NAMALWA (cell line): ENCODE measurements around the gene QSOX2.

ENCODE experiments used
- DNase-seq: peaks from one replicate; pipeline ENCODE4 v3.0.0-alpha.2; 2015; ENCODE audit warnings: low spot score

Gene QSOX2

DNA sequence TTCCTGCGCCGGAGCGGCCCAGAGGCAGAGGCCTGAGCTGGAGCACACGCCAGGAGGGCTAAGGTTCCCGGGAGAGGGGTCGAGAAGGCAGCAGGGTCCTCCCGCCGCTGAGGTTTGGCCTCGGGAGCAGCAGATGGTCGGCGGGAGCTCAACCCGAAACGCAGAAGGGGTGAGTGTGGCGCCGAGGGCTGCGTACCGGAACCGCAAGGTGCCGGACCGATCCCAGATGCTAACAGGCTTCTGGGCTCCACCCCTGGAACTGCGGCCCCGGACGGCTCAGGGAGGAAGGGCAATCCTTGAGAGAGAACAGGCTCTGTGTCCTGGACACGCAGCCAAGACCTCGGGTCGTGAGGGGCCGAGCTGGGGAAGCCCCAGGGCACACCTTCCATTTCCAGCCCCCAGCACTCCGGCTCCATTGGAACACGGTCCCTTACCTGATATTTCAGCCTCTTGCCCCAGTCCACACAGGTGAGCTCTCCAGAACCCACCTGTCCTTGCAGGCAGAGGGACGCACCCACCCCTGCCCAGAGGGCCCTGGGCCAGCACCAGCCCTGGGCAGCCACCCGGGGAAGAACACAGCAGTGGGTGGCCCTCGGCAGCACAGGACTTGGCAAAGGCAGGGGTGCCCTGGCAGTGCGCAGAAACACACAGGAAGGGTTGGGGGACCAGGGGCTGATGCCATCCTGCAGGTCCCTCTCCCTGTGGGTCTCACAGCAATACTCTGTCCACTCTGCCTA lies 42.0 kb downstream of the QSOX2 start:
- DNase-seq = no peak

DNA sequence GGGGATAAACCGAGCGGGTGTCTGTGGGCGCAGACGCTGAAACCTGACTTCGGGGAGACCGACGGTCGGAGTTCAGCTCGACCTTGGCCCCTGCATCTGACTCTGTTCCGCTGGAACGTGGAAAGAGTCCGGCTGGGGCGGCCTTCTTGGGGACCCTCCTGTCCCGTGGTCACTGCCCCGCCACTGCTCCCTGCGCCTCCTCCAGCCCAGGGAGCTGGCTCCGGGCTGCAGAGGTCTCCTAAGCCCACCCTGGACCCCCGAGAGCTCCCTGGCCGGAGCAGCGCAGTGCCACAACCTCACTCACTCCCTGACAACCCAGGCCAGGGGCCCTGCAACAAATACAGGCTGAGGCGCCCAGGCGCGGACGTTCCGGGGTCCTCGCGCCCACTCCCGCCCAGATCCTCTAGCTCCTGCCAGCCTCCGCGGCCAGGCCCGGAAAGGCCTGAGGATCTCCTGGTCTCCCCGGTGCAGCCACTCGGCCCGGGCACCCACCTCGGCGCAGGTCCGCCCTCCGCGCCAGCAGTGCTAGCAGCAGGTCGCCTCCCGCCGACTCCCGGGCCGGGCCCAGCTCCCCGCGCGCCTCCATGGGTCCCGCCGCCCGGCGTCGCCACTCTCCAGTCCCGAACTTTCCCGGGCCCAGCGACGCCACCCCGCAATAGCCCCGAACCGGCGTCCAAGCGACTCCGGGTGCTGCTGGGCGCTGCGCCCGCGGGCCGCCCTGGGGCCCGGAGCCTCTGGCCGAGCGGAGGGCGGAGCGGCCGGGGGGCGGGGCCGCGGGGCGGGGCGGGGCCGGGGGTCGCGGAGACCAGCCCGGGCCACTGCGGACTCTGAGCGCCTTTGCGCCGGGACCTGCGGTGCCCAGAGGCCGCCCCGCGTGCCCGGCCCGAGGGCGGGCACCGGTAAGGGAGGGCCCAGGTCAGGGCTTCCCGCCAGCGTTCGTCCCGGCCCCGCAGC lies 42.9 kb downstream of the QSOX2 start:
- no peak for DNase-seq

DNA sequence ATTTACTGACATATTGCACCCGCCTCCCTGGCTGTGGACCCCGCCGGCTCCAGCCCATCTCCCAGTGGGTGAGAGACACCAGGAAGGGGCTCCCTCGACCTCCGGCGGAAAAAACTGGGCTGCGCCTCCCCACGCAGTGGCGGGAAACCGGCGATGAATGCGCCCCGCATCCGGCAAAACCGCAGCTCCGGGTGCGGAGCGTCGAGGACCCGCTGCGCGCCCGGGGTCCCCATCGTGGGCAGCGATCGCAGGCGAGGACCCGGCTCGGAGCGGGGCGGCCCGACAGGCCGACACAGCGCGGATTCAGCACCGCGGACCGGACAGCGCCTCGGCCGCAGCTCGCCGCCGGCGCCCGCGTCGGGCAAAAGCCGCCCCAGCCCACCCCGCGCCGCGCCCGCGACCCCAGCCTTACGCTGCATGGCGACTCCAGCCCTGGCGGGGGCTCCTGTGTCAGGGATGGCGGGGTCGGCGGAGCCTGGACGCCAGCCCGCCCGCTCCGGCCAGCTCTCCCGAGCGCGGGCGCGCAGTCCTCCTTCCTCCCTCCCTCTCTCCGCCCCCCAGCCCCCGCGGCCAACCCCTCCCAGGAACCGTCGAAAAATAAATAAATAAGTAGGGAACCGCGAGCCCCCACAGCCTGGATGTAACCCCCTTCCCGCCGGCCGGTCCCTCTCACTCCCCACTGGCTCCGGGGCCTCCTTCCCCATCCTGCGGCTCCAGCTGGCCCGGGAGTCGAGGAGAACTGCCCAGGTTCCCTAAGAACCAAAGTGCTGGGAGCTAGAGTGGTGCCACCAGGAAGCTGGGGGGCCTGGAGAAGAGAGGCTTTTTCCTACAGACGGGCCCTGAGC lies 43.8 kb downstream of the QSOX2 start:
- no peak for DNase-seq

DNA sequence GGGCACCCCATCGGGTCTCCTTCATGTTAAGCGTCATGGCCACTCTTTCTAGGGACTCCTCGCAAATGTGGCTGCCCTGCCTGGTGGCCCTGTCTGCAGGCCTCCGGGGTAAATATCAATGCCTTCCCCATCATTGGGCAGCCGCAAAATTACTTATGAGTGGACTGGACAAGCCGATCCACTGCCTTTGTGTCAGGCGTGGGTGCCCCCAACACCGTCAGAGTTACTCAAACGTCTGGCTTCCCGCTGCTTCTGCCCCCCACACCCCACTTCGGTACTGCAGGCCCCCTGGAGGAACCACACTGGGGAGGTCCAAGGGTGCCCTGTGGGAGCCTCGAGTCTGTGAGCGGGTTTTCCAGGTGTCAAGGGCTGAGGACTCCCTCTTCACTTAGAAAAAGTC lies 44.4 kb downstream of the QSOX2 start:
- DNase-seq = no peak

DNA sequence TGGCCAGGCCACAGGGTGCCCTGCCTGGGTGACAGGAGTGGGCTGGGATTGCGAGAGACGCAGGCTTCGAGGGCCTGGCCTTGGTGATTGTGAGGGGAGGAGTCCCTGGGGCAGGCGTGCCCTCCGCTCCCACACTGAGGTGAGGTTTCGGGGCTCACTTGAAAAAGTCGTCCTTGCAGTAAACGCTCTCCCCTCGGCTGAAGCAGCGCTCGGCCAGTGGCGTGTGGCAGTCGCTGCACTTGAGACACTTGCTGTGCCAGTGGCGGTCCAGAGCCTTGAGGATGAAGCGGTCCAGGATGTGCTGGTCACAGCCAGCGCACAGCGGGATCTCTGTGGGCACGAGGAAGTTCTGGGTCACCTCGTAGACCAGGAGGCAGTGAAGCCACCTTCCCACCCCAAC lies 45.2 kb downstream of the QSOX2 start:
- no peak for DNase-seq

DNA sequence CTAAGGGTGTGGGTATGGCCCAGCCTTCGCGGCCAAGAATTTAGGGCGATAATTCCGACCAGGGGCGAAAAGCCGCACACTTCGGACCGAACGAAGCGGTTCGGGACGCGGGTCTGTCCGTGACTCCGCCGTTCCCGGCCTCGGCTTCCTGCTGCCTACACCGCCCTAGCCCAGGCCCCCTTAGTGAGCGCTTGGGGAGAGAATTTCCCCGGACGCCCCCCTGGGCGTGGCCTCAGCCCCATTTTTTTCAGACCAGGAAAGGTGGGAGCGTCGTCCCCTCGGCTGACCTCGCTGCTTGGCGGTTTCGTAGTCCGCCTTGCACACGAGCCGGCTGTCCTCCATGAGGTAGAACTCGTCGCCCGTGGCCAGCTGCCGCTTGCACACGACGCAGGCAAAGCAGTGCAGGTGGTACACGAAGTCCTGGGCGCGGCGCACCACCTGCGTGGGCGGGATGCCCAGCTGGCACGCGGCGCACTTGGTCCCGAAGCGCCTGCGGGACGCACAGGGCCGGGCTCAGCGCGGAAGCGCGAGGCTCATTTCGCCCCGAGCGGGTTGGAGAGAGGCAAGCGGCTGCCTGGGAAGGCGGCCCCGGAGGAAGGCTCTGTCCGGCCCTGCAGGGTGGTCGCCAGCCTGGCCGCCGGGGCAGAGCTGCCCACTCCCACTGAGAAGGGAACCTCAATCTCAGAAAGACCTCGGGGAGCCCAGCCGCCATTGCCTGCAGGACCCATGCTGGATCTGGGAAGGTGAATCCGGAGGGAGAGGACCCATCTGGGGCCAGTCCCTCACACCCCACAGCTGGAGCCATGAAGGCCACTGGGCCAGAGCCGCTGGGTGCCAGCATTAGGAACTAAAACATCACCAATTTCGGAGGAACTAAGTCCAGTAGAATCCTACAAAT lies 46.0 kb downstream of the QSOX2 start:
- no peak for DNase-seq

DNA sequence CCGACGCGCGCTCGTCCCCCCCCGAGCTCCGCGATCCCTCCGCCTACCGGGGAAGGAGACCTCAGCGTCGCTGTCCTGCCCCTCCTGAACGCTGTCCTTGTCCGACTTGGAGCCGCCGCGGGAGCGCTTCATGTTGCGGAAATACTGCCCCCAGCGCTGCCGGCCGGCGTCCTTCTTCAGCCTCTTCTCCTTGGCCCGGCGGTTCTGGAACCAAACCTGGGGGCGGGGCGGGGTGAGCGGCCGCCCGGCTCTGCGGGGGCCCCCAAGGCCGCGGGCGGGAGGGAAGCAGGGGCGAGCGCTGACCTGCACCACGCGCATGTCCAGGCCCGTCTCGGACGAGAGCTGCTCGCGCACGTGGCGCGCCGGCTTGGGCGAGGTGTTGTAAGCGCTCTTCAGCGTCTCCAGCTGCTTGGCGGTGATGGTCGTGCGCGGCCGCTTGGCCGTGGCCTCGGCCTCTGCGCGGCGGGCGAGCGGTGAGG lies 47.0 kb downstream of the QSOX2 start:
- DNase-seq = no peak

DNA sequence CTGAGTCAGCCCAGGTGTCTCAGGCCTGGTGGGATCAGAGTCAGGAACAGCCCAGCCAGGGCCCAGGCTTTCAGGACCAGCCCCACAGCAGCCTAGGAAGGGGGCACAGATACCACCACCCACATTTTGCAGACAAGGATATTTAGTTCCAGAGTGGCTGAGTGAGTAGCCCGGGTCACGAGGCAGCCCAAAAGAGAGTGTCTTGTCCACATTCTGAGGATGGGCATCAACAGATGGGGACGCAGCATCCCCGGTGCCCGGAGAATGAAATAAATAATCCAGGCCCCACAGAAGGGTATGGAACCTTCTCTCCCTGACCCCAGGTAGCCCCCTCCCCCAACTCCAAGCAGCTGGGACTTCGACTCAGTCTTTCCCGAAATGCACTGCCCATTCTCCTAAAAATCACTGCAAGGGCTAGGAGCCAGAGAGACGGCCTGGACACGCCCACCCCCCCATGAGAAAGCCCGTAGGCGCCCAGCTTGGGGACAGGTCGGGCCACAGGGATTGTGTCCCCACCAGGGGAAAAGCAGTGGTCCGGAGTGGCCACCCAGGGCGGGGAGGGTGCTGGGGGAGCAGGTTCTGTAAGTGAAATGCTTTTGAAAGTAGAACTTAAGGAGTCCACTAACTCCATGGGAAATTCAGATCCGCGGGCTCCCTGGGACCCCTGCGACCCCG lies 47.5 kb downstream of the QSOX2 start:
- DNase-seq = no peak

DNA sequence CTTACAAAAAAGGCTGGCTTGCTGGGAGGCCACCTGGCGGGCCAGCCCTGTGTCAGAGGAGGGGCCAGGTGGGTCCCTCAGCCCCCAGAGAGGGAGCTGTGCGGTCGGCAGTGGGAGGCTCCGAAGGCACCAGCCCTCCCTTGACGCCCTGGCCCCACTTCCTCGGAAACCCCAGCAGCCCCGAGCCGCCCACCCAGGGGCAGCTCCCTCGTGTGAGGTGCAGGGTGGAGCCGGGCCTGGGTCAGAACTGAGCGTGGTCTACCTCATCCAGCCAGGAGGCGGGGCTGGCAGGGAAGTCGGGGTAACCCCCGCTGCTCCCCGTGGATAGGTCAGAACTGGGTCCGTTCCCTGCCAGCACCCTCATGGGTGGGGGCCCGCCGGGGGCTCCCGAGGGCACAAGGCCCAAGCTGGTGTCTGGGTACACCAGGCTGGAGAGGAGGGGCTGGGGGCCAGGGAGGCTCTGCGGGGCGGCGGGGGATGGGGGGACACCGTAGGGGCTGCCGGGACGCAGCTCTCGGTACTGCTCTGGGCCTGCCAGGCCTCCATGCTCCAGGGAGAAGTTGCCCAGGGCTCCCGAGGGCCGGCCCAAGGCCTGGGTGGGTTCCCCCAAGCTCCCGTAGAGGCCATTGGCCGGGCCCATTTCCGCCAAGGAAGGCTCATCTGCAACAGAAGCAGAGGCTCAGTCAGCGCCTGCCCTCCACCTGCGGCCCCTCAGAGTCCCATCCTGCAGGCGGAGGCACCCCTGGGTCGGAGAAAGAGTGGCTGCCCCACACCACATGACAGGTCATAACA lies 48.3 kb downstream of the QSOX2 start:
- no peak for DNase-seq

DNA sequence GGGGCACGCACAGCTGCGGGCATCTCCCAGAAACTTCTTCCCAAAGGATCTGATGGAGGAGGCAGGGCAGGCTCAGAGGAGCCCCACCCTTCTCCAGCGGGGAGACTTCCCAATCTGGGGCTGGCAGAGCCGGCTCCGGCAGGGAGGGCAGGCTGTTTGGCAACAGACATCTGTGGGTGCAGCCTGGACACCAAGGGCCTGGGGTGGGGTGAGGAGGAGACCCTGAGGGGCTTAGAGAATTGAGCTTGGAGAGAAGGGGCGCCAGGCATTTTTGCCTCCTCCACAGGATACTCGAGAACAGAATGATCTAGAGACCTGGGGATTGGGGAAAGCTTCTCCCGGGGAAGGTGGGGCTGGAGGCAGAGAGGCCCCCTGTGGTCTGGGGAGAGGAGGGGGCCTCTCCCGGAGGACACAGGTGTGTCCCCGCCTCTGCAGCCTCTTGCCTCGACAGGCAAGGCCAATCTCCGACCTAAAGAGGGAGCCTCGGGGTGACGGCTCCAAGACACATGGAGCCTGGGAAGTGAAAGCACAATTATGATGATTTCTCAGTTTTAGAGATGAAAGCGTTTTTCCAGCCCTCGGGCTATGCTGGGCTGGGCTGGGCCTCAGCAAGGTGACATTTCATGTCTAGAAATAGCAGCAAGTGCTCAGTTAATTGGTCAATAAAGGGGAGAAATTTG lies 49.1 kb downstream of the QSOX2 start:
- DNase-seq = peak; percentile 46

DNA sequence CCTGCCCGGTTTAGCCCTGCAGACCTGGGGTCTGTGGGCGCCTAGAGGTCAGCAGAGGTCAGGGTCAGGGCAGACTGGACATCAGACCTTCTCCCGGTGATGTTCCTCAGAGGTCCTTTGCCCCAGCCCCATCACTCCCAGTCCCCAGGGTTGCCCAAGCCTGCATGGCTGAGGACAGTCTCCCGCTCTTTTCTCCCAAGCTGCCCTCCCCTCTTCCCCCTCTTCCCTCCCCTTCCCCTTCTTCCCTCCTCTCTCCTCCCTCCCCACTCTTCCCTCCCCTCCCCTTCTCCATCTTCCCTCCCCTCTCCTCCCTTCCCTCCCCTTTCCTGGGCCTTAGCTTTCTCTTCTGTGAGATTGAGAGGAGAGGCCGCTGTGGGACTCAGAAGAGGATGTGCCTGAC lies 51.1 kb downstream of the QSOX2 start:
- DNase-seq = no peak

DNA sequence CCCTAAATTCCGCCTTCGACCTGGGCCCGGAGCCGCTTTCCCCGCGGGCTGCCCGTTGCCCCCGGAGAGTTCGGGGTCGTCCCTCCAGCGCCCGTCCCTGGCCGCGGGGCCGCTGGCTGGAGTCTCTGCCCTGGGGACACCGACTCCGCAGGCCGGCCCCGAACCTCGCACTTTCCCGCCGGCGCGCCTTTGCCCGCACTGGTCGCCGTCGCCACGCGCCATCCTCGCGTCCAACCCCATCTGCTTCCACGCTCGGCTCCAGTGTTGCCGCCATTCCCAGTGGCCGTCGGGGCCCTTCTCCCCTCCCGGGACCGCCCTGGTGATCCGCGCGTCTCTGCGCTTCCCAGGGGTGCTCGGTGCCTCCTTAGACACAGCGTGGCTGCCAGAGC lies 51.7 kb downstream of the QSOX2 start:
- no peak for DNase-seq

DNA sequence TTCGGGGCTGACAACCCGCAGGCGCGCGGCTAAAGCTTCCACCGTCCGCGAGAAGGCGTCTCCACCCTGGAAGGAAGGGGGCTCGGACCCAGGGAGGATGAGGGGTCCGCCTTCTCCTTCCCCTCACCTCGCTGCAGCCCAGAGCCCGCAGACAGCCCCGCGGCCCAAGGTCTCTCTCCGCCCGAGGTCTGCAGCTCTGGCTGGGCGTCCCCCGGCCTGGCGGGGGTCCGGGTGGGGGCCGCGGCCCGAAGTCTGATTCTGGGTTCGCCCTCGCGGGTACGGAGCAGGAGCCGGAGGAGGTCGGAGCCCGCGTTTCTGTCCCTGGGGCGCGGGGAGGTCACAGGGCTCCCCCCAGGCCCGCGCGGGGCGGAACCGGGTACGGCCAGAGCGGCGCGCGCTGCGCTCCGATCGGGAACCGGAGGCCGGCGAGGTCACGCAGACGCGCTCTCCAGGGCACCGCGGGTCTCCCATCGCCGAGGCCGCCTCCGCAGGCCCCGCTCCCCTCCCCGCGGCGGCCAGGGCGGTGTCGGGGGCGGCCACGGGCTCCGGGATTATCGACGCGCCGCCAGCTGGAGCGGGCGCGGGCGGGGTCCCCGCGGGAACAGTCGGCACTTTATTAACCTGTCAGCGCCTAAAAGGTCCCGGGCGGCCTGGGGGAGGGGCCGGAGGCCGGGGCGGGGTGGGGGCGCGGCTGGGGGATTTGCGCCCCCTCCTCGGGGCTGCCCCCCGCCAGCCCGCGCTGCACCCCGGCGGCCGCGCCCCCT lies 52.3 kb downstream of the QSOX2 start:
- no peak for DNase-seq

DNA sequence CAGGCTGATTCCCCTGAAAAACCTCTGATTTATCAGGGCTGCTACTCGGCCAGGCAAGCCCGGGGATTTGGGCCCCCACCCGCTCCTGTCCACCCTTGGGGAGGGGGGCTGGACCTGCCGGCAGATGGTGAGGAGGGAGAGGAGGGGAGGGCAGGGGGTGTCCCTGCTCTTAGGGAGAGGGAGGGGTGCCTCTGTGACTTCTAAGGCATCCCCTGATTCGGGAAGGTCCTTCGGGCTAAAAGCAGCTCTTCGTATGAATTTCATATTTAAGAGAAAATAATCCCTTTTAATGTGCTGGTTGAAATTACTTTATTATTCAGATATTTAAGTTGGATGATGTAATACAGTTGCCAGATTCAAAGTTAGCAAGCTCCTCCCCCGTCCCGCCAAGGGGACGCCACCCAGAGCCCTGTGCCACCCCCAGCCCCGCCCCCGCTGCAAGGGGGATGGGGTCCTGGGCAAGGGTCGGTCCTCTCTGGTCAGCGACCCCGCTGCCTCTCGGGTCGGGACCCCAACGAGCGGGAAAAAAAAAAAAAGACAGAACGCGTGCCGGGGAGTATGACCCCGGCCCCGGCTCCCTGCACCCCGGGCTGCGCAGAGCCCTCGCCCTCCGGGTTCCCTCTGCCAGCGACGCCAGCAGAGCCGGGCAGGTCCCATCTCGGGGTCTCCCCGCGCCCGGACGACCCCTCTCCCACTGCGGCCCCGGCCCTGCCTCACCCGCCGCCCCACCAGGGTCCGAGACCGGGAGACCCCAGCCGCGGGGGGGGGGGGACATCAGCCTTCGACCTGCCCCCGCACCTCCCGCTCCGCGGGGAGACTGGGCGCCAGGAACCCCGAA lies 53.1 kb downstream of the QSOX2 start:
- DNase-seq = no peak

DNA sequence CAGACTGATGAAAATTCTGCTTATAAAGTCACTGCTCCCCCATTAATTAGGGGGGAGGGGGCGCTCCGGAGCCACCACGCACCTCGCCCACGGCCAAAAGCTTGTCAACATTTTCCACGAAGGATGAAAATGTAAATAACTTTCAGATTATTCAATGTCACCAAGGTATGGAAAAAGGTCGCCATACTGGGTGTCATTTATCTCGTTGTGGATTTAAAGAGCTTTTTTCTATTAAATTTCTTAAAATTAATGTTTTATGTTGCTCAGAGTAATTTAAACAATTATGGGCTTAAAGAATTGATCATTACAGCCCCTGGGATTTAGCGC lies 53.7 kb downstream of the QSOX2 start:
- no peak for DNase-seq

DNA sequence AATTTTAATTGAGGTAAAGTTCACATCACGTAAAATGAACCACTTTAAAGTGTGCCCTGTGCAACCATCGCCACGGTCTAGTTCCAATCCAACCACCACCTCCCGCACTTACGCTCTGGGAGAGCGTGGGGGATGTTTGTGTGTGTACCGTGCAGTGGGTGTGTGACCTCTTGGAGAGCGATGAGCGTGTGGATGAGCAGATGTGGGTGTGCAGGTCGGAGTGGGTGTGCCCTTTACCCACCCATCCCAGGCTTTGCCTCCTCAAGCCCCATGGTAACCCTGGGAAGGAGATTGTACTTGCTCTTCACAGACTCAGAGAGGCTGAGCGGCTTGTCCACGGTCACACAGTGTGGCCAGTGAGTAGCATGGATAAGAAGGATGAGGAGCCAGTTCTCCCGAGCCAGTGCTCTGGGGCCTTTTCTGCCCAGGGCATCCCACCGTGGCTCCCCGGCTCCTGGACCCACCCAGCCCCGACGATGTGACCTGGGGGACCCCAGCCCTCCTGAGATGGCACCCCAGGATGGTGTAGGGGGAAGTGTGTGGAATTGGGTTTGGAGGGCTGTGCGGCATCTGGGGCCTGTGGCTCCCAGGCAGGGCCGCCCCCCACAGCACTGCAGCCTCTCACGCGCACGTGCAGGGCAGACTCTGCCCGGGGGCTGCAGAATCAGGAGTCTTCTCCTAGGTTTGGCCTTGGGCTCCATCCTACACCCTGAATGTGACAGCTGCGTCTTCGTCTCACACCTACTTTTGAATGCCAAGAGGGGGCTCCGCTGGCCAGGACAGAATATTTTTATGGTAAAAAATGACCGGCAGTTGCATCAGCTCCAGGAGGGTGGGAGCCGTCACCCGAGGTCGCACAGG lies 54.3 kb downstream of the QSOX2 start:
- no peak for DNase-seq

DNA sequence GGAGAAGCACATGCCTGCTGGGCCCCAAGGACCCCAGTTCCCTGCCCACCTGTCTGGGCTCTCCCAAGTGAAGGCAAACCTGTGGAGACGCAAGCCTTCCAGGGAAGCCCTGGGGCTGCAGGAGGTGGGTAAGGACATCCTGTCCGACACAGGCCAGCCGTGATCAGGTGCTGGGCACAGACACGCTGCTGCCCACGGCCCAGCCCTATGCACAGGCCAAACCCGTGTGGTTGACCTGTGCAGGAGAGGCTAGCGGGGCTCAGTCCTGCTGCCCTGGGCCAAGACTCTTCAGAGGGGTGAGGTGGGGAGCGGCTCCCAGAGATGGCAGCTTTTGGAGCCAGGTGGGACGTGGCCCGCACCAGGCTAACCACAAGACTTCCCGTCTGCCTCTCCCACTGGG lies 55.0 kb downstream of the QSOX2 start:
- DNase-seq = no peak
